ENCODE results near the gene C5orf46.

C5orf46 gene

DNA sequence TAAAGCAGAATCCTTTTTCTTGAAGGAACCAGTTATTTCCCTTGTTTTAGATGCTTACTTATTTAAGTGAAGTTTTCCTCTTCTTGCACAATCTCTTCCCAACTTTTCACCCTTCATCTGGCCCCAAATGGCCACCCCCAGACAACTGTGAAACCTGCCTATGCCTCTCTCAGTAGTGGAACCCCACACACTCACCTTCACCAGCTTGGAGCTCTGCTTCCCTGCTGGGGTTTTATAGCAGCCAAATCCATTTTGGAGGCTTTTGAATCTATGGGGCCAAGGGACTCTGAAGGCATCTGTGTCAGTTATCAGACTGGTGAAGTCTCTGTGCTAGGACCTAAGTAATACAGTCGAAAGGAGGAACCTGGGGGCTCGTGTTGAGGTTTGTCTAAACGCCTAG, 52.0 kb downstream of the C5orf46 start:
- Histone ChIP-seq H3K36me3 (ENCODE audit: insufficient read depth, low read length) (no peaks in the 10 kb centered on the region), H3K27me3 (ENCODE audit: control insufficient read depth in 1 of 2, insufficient read depth in 2 of 2, low read length in 2 of 2) (no peaks in the 10 kb centered on the region), H3K9ac (ENCODE audit: low read length) (no peak overlapping the region), H3K9me3 (ENCODE audit: low read length) (no peaks in the 10 kb centered on the region), H3K4me3 (ENCODE audit: low read depth in 1 of 2, low read length in 2 of 2) (no peak overlapping the region), H3K4me1 (ENCODE audit: insufficient read depth, low read length) (no peaks in the 10 kb centered on the region), H3K27ac (ENCODE audit: low read depth, low read length) (no peak overlapping the region)

DNA sequence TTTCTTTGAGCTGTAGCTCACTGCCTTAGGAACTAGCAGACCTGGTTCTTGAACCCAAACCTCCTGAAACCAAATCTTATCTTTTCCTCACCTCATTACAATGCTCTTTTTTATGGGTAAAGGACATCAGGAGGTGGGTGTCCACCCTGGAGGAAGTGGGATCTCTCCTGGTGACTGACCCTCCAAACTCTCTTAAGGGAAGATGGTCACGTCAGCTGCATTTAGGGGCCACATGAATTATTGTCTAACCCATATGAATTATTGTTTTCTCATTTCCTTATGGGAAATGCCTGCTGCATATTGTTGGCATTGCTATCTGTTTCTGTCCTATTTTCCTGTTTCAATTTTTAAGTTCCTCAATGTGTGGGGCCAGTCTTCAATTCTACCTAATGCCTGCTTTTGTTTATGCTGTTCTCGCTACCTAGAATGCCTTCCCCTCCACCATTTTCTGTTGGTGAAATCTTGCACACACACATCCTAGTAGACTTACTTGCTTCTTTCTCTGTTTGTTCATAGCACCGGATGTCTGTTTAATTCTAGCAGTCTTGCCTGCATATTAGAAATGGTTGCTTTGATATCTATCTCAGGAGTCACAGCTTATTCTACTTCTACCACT, 52.9 kb downstream of the C5orf46 start:
- H3K27ac ChIP-seq (ENCODE audit: low read depth, low read length): no peak overlapping the region
- no peaks in the 10 kb centered on the region for H3K36me3 ChIP-seq (ENCODE audit: insufficient read depth, low read length)
- no peaks in the 10 kb centered on the region for H3K9me3 ChIP-seq (ENCODE audit: low read length)
- H3K9ac ChIP-seq (ENCODE audit: low read length): no peak overlapping the region
- H3K4me3 ChIP-seq (ENCODE audit: low read depth in 1 of 2, low read length in 2 of 2): no peak overlapping the region
- no peaks in the 10 kb centered on the region for H3K4me1 ChIP-seq (ENCODE audit: insufficient read depth, low read length)
- H3K27me3 ChIP-seq (ENCODE audit: control insufficient read depth in 1 of 2, insufficient read depth in 2 of 2, low read length in 2 of 2): no peaks in the 10 kb centered on the region

DNA sequence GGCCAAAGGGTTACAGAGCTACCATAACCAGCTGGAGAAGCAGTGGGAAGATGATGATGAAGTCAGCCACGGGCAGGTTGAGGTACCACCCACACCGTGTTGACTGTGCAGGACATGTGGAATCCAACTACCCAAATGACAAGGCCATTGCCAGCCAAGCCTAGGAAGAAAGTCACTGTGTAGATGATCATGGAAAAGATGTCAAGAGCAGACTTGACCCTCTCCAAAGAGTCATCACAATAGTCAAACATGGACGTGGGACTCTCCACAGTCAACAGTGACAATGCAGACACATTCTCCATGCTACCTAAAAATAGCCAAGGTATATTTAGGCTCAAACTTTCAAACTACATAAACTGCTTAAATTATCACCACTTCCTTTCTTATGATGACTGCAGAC, 54.0 kb downstream of the C5orf46 start:
- no peaks in the 10 kb centered on the region for H3K4me1 ChIP-seq (ENCODE audit: insufficient read depth, low read length)
- no peak overlapping the region for H3K9ac ChIP-seq (ENCODE audit: low read length)
- no peaks in the 10 kb centered on the region for H3K9me3 ChIP-seq (ENCODE audit: low read length)
- H3K27me3 ChIP-seq (ENCODE audit: control insufficient read depth in 1 of 2, insufficient read depth in 2 of 2, low read length in 2 of 2): no peaks in the 10 kb centered on the region
- H3K36me3 ChIP-seq (ENCODE audit: insufficient read depth, low read length): no peaks in the 10 kb centered on the region
- H3K27ac ChIP-seq (ENCODE audit: low read depth, low read length): no peak overlapping the region
- no peak overlapping the region for H3K4me3 ChIP-seq (ENCODE audit: low read depth in 1 of 2, low read length in 2 of 2)

- no peaks in the 10 kb centered on the region for H3K36me3 ChIP-seq (ENCODE audit: insufficient read depth, low read length)
- no peak overlapping the region for H3K9ac ChIP-seq (ENCODE audit: low read length)
- H3K9me3 ChIP-seq (ENCODE audit: low read length): no peaks in the 10 kb centered on the region
- no peak overlapping the region for H3K4me3 ChIP-seq (ENCODE audit: low read depth in 1 of 2, low read length in 2 of 2)
- no peaks in the 10 kb centered on the region for H3K4me1 ChIP-seq (ENCODE audit: insufficient read depth, low read length)
- no peaks in the 10 kb centered on the region for H3K27me3 ChIP-seq (ENCODE audit: control insufficient read depth in 1 of 2, insufficient read depth in 2 of 2, low read length in 2 of 2)
- H3K27ac ChIP-seq (ENCODE audit: low read depth, low read length): no peak overlapping the region
Measured at GRCh38 chr5:147851578-147851977, 54.8 kb downstream of the C5orf46 start.

GRCh38 chr5:147849226-147849625, 57.1 kb downstream of the C5orf46 start:
- Histone ChIP-seq H3K36me3 (ENCODE audit: insufficient read depth, low read length) (no peaks in the 10 kb centered on the region), H3K4me3 (ENCODE audit: low read depth in 1 of 2, low read length in 2 of 2) (no peak overlapping the region), H3K9ac (ENCODE audit: low read length) (no peak overlapping the region), H3K27ac (ENCODE audit: low read depth, low read length) (no peak overlapping the region), H3K4me1 (ENCODE audit: insufficient read depth, low read length) (no peaks in the 10 kb centered on the region), H3K27me3 (ENCODE audit: control insufficient read depth in 1 of 2, insufficient read depth in 2 of 2, low read length in 2 of 2) (no peaks in the 10 kb centered on the region), H3K9me3 (ENCODE audit: low read length) (no peaks in the 10 kb centered on the region)

- H3K27ac ChIP-seq (ENCODE audit: low read depth, low read length): no peak overlapping the region
- H3K9ac ChIP-seq (ENCODE audit: low read length): no peak overlapping the region
- no peaks in the 10 kb centered on the region for H3K4me1 ChIP-seq (ENCODE audit: insufficient read depth, low read length)
- H3K9me3 ChIP-seq (ENCODE audit: low read length): no peaks in the 10 kb centered on the region
- no peak overlapping the region for H3K4me3 ChIP-seq (ENCODE audit: low read depth in 1 of 2, low read length in 2 of 2)
- H3K27me3 ChIP-seq (ENCODE audit: control insufficient read depth in 1 of 2, insufficient read depth in 2 of 2, low read length in 2 of 2): no peaks in the 10 kb centered on the region
- no peaks in the 10 kb centered on the region for H3K36me3 ChIP-seq (ENCODE audit: insufficient read depth, low read length)
Measured at GRCh38 chr5:147845618-147846017, 60.7 kb downstream of the C5orf46 start.

DNA sequence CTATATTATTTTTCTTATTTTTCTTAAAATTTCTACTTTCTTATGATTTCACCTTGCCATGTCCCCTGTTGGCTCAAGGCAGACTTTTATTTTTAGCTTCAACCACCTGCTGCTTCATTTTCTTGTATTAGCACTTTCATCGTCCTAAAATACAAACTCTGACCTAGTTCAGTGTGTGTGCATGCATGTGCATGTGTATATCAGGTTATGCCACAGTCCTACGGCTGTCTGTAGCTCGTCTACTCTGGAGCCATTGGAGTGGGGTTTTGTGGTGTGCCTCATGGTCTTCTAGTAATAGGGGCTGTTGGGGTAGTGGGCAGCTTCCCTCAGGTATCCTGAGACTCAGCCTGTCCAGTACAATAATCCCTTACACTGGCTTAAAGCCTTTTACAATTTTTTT, 61.5 kb downstream of the C5orf46 start:
- Histone ChIP-seq H3K9me3 (ENCODE audit: low read length) (no peaks in the 10 kb centered on the region), H3K4me3 (ENCODE audit: low read depth in 1 of 2, low read length in 2 of 2) (no peak overlapping the region)

GRCh38 chr5:147842869-147843268, 63.5 kb downstream of the C5orf46 start:
- H3K9me3 ChIP-seq (ENCODE audit: low read length): no peaks in the 10 kb centered on the region
- H3K4me1 ChIP-seq (ENCODE audit: insufficient read depth, low read length): no peaks in the 10 kb centered on the region
- H3K27me3 ChIP-seq (ENCODE audit: control insufficient read depth in 1 of 2, insufficient read depth in 2 of 2, low read length in 2 of 2): no peaks in the 10 kb centered on the region
- no peak overlapping the region for H3K27ac ChIP-seq (ENCODE audit: low read depth, low read length)
- no peak overlapping the region for H3K9ac ChIP-seq (ENCODE audit: low read length)
- H3K36me3 ChIP-seq (ENCODE audit: insufficient read depth, low read length): no peaks in the 10 kb centered on the region
- no peak overlapping the region for H3K4me3 ChIP-seq (ENCODE audit: low read depth in 1 of 2, low read length in 2 of 2)

More for the DNA sequence above, 61.5 kb downstream of the C5orf46 start:
- H3K4me1 ChIP-seq (ENCODE audit: insufficient read depth, low read length): no peaks in the 10 kb centered on the region
- H3K9ac ChIP-seq (ENCODE audit: low read length): no peak overlapping the region
- no peaks in the 10 kb centered on the region for H3K36me3 ChIP-seq (ENCODE audit: insufficient read depth, low read length)
- no peak overlapping the region for H3K27ac ChIP-seq (ENCODE audit: low read depth, low read length)
- H3K27me3 ChIP-seq (ENCODE audit: control insufficient read depth in 1 of 2, insufficient read depth in 2 of 2, low read length in 2 of 2): no peaks in the 10 kb centered on the region
